DMS153 (cell line): ENCODE results near the gene GRIN2B.

Source experiments
- DNase-seq: peaks from one replicate; lab custom pipeline; 2025; lab: John Stamatoyannopoulos, UW

Gene GRIN2B

DNA sequence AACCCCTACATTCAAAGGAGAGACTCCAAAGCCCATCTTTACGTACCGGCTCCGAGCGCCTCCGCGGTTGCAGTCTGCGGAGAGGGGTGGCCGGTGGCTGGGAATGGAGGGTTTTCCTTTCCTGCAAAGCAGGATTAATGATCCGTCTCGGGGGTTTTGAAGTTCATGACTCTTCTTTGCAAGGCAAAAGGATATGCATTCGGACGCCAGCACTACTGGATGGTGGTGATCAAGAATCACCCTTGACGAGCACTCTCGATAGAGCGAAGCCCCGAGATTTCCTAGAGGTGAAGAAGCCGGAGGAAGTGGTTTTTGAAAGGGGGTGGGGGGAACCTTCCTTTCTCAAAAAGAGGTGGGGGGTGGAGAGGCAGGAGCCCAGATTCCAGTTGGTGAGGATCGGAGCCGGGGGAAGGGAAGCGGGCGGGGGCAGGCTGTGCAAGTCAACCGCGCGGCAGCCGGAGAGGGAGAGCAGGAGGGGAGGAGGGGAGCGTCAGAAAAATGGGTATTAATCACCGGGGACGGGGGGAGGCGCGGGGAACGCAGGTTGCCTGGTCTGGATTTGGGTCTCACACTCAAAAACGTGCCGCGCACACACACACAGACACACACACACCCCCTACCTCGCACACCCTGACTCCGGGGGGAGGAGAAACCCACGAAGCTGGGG lies at the start of gene GRIN2B:
Gene GRIN2B, minus strand, starts transcription at position 307 of the 667 bp plus-strand sequence. CDS start 115,394 bp downstream, outside the sequence.
- DNase-seq = no peak

DNA sequence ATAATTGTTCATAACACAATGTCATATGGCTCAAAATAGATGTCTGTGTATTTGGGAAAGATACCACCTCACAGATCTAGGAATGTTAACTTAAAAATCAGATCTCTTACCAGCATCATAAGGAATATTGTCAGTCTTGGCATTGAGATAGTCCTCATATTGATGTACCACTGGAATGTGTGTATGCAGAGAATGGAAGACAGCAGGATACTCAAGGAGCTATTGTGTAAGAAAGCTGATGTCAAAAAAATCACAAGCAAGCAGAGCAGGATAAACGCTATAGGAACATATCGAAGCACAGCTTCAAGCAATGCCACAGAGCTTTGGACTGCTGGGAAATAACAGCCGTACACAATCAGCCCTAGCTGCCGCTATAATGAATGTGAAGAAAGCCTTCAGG lies 45.1 kb upstream of the GRIN2B start:
- no peak for DNase-seq

DNA sequence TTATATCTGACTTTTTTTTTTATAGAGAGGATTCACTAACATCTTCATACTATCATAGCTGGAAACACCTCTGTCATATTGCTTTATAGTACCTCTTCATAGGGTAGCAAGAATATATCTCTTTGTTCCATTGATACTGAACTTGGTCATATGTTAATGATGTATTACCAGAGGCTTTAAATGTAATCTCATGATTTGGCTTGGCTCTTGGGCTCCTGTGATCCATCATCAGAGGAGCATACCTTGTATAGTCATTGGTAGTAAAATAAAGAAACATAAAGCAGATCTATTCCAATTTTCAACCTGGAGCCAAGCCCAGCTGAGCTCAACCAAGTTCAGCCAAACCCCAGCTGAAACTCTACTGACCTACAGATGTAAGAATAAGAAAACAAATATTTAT lies 43.2 kb upstream of the GRIN2B start:
- DNase-seq = no peak

DNA sequence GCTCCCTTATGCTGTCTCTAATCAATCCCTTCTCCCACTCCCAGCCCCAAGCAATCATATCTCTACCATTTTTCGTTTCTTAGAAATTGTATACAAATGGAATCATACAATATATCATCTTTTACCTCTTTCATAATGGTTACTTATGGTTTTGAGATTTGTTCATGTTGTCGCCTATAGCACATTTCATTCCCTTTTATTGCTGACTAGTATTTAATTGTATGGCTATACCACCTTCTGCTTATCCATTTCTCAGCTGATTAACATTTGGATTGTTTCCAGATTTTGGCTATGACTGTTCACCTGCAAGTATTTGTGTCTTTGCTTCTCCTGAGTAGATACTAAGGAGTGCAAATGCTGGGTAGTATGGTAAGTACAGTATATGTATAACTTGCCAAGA lies 36.7 kb upstream of the GRIN2B start:
- no peak for DNase-seq

DNA sequence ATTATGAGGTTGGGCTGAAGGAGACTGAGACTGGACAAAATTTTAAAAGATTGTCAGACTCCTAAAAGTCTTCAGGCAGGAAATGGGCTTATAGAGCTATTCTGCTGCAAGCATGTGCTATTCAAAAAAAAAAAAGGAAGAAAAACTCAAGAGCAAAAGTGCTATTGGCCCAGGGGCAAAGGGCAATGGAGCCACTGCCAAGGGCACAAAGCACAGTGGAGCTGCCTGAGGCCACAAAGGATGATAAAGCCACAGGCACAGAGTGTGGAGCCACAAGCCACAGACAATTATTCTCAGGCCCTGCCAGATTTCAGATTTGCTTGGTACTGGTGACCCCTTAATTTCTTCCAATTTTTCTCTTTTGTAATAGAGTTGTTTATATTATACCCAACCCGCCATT lies 29.6 kb upstream of the GRIN2B start:
- DNase-seq = no peak

DNA sequence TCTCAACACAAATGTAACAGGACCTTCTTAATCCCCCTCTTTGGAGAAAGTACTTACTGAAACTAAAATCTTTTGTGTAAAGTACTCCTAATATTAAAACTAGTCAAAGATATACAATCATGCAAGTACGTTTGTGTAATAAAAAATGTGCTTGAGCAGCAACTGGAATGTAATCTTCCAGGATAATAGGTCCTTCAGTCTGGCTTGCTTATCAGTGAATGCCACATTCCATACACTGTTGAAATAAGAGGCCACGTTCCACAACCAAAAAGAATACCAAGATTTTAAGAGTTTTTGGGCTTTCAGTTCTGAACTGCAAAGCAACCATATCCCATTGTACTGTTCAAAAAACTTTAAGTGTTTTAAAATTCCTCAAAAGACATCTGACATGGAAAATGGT lies 26.2 kb upstream of the GRIN2B start:
- DNase-seq = no peak

DNA sequence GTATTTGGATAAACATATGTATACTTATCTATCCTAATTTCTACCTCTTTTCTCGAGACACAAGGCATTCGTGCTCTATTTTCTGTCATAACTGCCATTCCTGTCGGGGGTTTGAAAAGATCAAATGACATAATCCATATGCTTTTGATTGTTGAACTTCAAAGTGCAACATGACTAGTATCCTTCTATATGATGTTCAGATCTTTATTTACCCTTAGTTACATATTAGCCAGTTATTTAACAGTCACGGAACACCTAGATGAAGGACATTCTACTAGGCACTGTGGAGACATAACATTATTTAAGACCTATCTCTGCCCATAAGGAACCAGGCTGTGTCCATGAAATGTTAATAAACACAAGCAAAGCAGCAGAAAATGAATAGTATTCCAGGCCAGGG lies 11.2 kb upstream of the GRIN2B start:
- DNase-seq = no peak

DNA sequence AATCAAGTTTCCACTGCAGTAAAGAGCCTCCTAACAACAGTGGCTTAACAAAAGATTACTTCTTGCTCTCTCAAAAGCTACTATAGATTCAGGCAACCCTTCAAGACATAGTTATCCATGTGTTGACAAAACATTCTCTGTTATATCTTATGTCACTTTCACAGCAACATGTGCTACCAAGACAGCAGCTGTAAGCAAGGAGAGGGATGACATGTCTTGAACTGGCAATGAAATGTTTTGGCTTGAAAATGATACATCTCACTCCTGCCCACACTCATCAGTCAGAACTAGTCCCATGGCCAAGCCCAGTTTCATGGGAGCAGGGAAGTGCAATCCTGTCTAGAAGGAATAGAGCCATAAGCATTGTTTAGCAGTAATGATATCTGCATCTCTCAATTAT lies 10.7 kb upstream of the GRIN2B start:
- DNase-seq = no peak

DNA sequence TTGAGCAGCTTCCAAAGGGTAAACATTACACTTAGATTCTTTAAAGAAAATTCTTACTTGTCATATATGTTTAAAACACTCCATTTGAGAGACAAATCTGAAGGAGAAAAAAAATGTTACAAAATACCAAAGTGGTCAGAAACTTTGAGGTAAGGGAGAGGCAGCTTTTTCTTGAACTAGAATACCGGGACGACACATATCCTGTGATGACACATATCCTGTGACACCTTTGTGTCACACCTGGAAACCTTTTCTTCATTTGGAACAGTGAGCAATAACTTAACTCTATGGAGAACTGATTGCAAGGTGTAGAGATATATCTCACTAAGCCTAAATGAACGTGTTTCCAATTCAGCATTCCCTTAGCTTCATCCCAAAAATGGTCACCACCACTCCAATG lies 4.6 kb upstream of the GRIN2B start:
- no peak for DNase-seq

DNA sequence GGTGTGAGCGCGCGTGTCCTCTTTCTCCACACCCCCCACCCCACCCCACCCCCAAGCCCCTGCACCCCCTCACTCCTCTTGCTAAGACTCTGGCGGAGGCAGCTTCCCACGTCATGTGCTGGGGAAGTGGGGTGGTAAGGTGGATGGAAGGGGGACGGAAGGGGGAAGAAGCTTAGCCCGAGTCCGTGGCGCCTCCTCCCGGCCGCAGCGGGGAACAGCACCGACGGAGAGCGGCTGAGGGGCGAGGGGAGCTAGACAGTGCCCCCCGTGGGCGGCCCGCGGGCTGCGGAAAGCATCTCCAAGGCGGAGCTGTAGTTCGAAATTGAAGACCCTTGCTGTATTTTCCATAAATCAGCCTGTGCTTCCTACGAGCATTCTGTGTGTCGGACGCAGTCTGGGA lies 588 bp upstream of the GRIN2B start:
- no peak for DNase-seq

DNA sequence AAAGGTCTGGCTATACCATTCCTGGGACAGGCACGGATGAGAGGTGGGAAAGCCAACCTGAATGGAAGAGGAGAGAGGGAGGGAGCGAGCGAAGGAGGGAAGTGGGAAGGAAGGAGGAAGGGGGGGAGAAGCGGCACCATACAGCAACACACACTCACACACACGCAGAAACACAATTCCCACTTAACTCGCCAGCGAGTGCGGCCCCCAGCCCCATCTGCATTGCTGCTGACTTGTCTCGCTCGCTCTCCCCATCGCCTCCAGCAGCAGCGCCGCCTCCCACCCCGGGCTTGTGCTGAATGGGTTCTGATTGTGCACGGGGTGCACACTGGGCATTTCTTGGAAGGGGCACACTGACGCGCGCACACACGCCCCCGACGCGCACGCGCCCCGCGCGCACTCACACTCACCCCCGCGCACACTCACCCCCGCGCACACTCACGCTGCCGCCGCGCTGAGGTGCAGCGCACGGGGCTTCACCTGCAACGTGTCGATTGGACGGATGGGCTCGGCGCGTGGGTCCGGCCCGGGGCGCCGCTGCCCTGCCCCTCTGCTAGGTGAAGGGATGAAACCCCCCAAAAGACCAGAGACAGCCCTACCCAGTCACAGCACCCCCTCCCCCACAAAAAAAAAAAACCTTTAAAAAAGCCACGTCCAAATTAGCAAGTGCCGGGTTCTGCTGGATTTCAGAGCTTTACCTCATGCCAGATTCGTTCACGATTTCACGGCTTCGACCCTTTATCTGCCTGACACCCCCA lies 685 bp downstream of the GRIN2B start:
- no peak for DNase-seq

DNA sequence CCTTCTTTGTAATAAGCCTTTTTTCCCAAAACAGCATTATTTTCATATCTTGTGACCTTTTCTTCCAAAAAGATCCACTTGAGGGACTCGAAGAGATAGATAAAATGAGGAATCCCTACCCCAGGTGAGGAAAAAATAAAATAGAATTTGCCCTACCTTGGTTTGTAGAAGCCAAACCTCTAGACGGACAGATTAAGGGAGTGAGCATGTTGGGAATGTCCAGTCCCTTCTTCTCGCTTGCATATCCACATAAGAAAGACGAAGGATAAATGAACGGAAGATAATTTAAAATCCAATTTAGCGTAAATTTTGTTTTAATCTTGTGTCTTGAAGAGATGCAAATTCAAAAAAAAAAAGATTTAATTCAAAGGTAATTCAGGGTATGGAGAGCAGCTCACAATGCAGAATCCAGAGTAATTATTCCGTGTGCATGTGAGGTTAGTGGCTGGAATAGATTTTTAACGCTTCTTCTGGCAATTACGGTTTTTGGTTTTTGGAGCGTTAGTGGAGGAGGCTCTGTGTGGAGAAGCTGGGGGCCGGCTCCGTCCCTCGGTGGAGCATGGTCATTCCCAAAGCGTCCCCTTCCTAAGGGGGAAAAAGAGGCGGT lies 1.5 kb downstream of the GRIN2B start:
- DNase-seq = no peak

DNA sequence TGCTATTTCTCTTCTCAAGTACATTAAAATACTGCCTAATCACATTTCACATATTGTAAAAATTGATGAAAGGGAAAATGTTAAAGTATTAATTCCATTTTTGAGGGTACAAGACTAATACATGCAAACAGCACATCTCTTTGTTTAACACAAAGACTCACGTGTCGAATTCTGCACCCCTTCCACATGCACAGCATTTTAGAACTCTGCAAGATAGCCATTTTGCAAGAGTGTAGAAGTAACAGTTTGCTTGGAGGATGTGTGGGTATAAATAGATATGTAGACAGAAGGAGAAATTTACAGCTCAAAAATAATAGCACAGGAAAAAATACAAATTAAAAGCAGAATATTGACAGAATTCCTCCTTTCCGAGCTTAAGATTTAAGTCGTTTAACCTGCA lies 2.5 kb downstream of the GRIN2B start:
- no peak for DNase-seq

DNA sequence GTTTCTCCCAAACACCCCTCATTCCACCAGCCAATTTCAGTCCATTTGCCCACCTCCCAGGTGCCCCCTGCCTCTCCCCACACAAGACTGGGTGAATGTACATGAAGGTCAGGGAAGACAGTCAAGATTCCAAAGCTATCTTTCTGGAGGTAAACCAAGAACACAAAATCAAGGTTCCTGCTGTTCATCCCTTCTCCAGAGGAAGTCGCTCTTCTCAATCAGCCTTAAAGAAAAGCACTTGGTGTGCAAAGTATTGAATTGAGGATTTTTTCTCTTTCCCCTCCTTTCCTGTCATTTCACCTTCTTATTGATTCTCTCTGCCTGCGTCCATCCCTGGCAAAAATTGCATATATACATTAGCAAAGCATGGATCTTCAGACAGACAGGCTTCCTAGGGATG lies 4.5 kb downstream of the GRIN2B start:
- no peak for DNase-seq

DNA sequence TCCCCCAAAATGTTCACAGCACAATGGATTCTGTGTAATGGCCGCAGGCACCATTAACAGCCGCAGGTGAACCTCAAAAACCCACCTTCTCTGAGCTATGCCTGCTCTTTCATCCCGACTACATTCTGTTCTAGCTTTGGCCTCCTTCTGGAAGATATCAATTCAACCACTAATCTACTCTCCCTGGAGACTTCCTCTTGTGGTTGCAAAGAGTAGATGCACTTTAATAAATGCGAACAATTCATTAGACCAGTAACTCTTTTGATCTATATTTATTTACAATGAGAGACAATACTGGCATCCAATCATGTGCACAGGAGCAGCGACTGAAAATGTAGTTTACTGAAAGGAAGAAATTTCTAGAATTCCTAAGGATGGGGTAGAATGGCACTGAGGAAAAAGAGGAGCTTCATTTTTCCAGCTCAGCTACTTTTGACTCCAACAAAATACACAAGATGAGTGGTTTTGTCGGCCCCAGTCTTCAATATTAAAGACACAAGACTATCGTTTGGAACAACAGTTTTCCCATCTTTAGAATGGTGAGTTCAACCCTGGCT lies 5.3 kb downstream of the GRIN2B start:
- no peak for DNase-seq

DNA sequence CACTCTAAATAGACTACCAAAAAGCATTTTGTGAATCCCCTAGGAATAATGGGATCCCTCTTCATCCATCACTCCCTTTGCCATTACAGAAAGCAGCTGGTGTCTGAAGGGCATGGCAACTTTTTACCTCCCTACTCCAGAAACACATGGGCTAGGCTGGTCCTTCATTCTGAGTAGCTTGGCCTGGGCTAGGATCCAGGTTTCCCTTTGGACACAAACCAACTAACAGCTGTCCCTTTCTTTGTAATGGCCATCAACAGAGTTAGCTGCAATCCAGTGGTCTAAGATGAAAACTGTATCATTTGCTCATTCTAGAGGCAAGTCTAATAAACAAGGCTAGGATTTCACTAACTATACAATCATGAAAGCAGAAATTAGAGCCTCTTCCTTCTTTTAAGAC lies 7.4 kb downstream of the GRIN2B start:
- DNase-seq = no peak

DNA sequence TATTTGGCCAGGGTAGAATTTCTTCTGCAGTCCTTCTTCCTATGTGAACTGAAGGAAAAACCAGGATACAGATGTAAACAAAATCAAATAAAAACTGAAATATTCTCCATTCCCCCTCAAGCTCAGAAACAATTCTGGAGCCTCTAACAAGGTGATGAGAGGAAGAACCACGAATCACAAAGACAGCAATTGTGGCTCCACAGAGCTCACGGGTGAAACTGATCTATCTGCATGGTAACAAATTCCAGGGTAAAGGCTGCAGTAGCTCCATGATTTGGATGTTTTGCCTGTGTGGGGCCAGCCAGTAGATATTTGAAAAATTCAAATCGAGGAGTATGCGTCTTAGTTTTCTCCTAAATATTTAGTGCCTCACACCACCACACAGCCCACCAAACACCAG lies 10.6 kb downstream of the GRIN2B start:
- DNase-seq = no peak

DNA sequence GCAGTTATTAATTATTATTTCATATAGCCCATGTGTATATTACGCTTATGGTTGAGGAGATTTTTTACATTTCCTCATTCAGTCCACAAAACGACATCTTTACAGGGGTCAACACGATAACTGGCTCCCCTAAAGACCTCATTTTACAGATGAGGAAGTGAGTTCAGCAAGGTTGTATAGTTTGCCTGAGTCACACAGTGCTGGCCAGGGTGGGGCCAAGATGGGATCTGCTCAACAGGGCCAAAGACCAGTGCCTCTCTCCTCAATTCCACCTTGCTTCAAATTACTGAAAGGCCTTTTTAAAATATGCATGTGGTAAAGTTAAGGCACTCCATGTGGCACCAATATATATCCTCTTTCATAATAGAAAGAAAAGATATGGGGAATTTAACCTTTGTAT lies 13.1 kb downstream of the GRIN2B start:
- no peak for DNase-seq

DNA sequence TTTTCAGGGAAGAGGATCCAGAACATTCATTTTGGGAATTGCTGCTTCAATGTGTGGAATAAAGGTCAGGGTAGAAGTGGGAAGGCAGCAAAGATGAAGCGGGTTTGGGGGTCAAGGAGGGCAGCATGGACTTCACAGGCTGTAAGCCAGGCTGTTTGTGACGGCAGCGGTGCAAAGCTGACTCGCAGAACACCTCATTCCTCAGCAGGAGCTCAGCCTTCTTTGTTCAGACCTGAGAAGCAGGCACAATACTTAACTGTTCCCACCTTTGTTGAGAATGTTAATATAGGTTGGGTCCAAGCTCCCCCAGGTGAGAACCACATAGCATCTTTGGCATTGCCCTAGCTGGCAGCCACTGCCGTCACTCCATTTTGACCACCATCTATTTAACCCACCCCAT lies 16.7 kb downstream of the GRIN2B start:
- no peak for DNase-seq

DNA sequence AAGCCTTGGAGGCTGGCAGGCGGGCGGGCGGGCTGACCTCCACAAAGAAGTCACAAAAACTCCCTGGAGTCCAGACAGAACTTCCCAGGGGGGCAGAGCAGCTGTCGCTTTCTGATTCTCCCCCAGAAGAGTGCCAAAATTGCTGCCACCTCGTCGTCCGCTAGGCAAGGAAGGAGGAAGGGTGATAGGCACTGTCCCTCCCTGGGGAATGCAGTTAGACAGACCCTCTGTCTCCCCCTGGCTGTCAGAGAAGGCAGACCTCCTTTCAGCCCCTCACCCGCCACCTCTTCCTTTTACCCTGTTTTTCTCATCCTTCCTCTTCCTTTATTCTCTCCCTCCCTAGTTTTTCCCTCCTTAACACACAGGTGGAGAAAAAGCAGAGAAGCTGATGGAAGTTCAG lies 18.7 kb downstream of the GRIN2B start:
- no peak for DNase-seq

DNA sequence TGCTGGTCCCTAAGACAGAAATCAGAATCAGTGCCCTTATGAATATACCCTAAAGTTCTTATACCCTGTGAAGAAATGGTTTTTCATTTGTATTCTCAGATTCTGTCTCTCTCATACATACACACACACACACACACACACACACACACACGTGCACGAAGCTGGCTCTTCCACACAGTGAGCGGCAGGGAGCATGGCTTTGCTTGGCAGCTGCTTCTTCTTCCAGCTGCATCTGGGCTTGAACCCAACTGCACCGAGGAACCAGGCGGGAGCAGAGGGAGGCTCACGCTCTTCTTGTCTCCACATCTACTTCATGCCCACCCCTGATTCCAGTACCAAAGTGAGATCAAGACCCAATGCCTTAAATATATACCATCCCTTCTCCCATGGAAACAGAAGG lies 19.4 kb downstream of the GRIN2B start:
- DNase-seq = no peak

DNA sequence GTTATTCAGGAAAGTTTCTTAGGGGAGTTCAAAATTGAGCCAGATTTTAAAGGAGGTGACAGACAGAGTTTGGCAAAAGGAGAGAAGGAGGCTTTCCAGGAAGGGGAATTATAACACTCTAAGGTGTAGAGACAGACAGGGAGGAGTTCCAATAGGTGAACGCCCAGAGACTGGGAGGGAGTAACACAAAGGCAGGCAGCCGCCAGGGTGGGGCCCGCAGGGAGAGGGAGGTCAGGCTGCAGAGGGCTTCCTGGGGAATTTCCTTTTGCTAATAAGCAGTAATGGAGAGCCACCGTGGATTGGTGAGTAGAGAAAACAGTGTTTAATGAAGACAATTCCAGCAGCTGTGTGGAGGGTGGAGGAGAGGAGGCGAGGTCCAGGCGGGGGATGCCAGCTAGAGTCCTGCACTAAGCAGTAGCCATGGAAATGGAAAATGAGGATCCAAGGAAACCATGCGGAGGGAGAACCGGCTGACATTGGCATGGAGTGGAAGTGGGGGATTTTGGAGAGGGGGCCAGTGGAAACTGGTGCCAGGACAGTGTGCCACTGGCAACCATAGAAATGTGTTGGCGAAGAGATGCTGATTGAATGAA lies 22.2 kb downstream of the GRIN2B start:
- no peak for DNase-seq

DNA sequence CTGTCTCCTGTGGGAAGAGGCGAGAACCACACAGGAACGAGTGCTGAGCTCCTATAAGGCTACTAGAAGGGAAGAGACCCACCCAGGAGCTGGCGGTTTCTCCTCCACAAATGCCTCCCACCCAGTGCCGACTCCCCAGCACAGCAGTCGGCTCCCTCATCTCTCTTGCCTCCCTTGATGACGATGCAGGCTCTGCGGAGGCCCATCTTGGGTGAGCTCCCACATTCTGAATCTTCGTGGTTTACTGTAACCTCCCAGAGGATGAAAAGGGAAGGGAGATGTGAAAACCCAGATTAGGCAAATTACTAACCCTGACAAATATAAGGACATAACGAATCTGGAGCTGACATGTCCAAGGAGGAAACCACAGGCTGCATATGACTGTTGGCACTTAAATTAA lies 23.8 kb downstream of the GRIN2B start:
- DNase-seq = no peak
